Ishikawa (cell line): ENCODE data around the gene KCNK10.

ENCODE experiments used
- CEBPB ChIP-seq: IDR thresholded peaks from 2 replicates; pipeline ENCODE4 v1.6.1; 2012
- EGR1 ChIP-seq: IDR thresholded peaks from 2 replicates; pipeline ENCODE4 v1.6.1; 2012
- EP300 ChIP-seq: IDR thresholded peaks from 2 replicates; pipeline ENCODE4 v1.6.1; 2012; ENCODE audit warnings: borderline replicate concordance
- MAX ChIP-seq: IDR thresholded peaks from 2 replicates; pipeline ENCODE4 v1.6.1; 2012
- NFIC ChIP-seq: IDR thresholded peaks from 2 replicates; pipeline ENCODE4 v1.6.1; 2012
- RAD21 ChIP-seq: IDR thresholded peaks from 2 replicates; pipeline ENCODE4 v1.6.1; 2012; ENCODE audit warnings: low read depth
- REST ChIP-seq: IDR thresholded peaks from 2 replicates; pipeline ENCODE4 v1.6.1; 2012; ENCODE audit warnings: low read depth, mild to moderate bottlenecking
- TAF1 ChIP-seq: IDR thresholded peaks from 2 replicates; pipeline ENCODE4 v1.6.1; 2012; ENCODE audit warnings: low read depth, mild to moderate bottlenecking
- TCF12 ChIP-seq: IDR thresholded peaks from 2 replicates; pipeline ENCODE4 v1.6.1; 2012; ENCODE audit warnings: low read depth
- TEAD4 ChIP-seq: IDR thresholded peaks from 2 replicates; pipeline ENCODE4 v1.6.1; 2012

GRCh38 chr14:88305528-88306322, 17.3 kb downstream of the KCNK10 start:
- TF ChIP-seq CEBPB (no peak), RAD21 (no peak), TAF1 (no peak), REST (no peak), EGR1 (no peak), TCF12 (no peak), MAX (no peak), NFIC (no peak), EP300 (no peak), TEAD4 (no peak)
